K562 (cell line): Measurements from ENCODE around the gene EXOSC6. TPM values are rescaled to one million over a fixed set of nuclear protein-coding genes. Genes with fewer than 3 reads are reported as not detected.

Source experiments
- CBX3 ChIP-seq, 2 experiments: IDR thresholded peaks; 1 replicate in 1 of 2; 2 replicates in 1 of 2; pipeline ENCODE4 v1.6.1; 2012; ENCODE audit warnings: inconsistent platforms in 2 of 2, low read length in 2 of 2, borderline replicate concordance in 1 of 2, control low read depth in 1 of 2
- CEBPB ChIP-seq: fragments of 450-650 bp; IDR thresholded peaks from 2 replicates; pipeline ENCODE4 v1.6.1; 2016; ENCODE audit warnings: missing genetic modification characterization, missing compliant biosample characterization
- CHD4 ChIP-seq: fragments of 200-600 bp; sonication (generic); IDR thresholded peaks from 3 replicates; pipeline ENCODE4 v1.6.1; 2012; ENCODE audit warnings: low read depth, mild to moderate bottlenecking, mixed read lengths, low read length, inconsistent platforms; ENCODE audit not compliant: insufficient read depth, insufficient replicate concordance, poor library complexity, severe bottlenecking
- E2F1 ChIP-seq: sonication (generic); formaldehyde crosslinking; IDR thresholded peaks from 2 replicates; pipeline ENCODE4 v1.8.1; 2023; ENCODE audit warnings: mild to moderate bottlenecking, missing genetic modification reagents, moderate library complexity
- HDAC6 ChIP-seq: IDR thresholded peaks from 2 replicates; pipeline ENCODE4 v1.6.1; 2012; ENCODE audit warnings: low read depth, mild to moderate bottlenecking, control low read depth, inconsistent platforms, low read length, moderate library complexity
- PTTG1 ChIP-seq: fragments of 450-650 bp; IDR thresholded peaks from 2 replicates; pipeline ENCODE4 v1.6.1; 2016; ENCODE audit warnings: low read depth, mild to moderate bottlenecking, missing genetic modification characterization, missing compliant biosample characterization
- RFX7 ChIP-seq: fragments of 250-450 bp; sonication (Bioruptor Pico); IDR thresholded peaks from 2 replicates; pipeline ENCODE4 v1.5.1; 2021; ENCODE audit warnings: mild to moderate bottlenecking
- SPI1 ChIP-seq: IDR thresholded peaks from 2 replicates; pipeline ENCODE4 v1.6.1; 2011; ENCODE audit warnings: low read depth, low read length, control low read depth, borderline replicate concordance
- ZNF175 ChIP-seq: fragments of 200-800 bp; sonication (Bioruptor generic); IDR thresholded peaks from 2 replicates; pipeline ENCODE4 v1.6.1; 2016; ENCODE audit warnings: low read depth, mild to moderate bottlenecking, missing genetic modification characterization, missing compliant biosample characterization
- polyA plus RNA-seq, 8 experiments: library from polyadenylated mRNA; depleted of rRNA in 4 of 8; stranded (reverse) in 5 of 8; unstranded in 3 of 8; fragments of >200 nt; fragmentation: Nextera tagmentation in 2 of 8; fragmentation: Illumina TruSeq in 1 of 8; extraction: Ambion mirVana in 2 of 8; extraction: Trizol in 1 of 8; gene quantifications; 2 replicates each; pipeline versions ENCODE4 v1.2.1 to v1.2.3, GENCODE V29; 2011 to 2014; ENCODE audit warnings: inconsistent platforms in 1 of 8, missing spikeins in 1 of 8
- total RNA-seq, 7 experiments: library from RNA; depleted of rRNA in 6 of 7; stranded (reverse); fragments of >200 nt in 6 of 7; fragmentation: Illumina TruSeq in 2 of 7; extraction: Trizol in 2 of 7; gene quantifications; 2 replicates each; pipeline versions ENCODE4 v1.2.1 to v1.2.3, GENCODE V29; 2011 to 2021; ENCODE audit warnings: low replicate concordance in 1 of 7
- TF ChIP-seq, protein P1 (sequence below), 2 experiments: fragments of 450-650 bp; formaldehyde crosslinking in 1 of 2; IDR thresholded peaks; 2 replicates each; pipeline versions ENCODE4 v1.4.0 to v1.6.1; 2014 to 2020; ENCODE audit warnings: mild to moderate bottlenecking in 2 of 2, borderline replicate concordance in 1 of 2, low read depth in 1 of 2
- TF ChIP-seq, protein P2 (sequence below): fragments of 250-450 bp; sonication (Bioruptor Pico); IDR thresholded peaks from 2 replicates; pipeline ENCODE4 v1.9.0; 2021; ENCODE audit warnings: mild to moderate bottlenecking, inconsistent platforms

EXOSC6 gene
- total and polyA plus RNA-seq, 9 of the 15 experiments (the other 6 are each of a cell fraction or from before 2014, with no cell fraction given), result 9.2 to 29.0 (median 15.6) TPM

GRCh38 chr16:70289229-70290094 is 37.7 kb upstream of the EXOSC6 start, which contains the start of gene AARS1 (continued):
- TF ChIP-seq, protein P1, sequence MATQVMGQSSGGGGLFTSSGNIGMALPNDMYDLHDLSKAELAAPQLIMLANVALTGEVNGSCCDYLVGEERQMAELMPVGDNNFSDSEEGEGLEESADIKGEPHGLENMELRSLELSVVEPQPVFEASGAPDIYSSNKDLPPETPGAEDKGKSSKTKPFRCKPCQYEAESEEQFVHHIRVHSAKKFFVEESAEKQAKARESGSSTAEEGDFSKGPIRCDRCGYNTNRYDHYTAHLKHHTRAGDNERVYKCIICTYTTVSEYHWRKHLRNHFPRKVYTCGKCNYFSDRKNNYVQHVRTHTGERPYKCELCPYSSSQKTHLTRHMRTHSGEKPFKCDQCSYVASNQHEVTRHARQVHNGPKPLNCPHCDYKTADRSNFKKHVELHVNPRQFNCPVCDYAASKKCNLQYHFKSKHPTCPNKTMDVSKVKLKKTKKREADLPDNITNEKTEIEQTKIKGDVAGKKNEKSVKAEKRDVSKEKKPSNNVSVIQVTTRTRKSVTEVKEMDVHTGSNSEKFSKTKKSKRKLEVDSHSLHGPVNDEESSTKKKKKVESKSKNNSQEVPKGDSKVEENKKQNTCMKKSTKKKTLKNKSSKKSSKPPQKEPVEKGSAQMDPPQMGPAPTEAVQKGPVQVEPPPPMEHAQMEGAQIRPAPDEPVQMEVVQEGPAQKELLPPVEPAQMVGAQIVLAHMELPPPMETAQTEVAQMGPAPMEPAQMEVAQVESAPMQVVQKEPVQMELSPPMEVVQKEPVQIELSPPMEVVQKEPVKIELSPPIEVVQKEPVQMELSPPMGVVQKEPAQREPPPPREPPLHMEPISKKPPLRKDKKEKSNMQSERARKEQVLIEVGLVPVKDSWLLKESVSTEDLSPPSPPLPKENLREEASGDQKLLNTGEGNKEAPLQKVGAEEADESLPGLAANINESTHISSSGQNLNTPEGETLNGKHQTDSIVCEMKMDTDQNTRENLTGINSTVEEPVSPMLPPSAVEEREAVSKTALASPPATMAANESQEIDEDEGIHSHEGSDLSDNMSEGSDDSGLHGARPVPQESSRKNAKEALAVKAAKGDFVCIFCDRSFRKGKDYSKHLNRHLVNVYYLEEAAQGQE (IDR thresholded peaks at IDR 0.05; ENCODE audit: borderline replicate concordance), result no peak
- TF ChIP-seq, protein P1 (CRISPR knock-in tag; IDR thresholded peaks at IDR 0.05; ENCODE audit: low read depth), result peak; percentile 88
- TF ChIP-seq CHD4, result no peak
- TF ChIP-seq HDAC6, result no peak
- TF ChIP-seq E2F1, result peak; percentile 92
- TF ChIP-seq PTTG1 (tag), result no peak
- no peak for TF ChIP-seq RFX7
- TF ChIP-seq SPI1, result no peak
- TF ChIP-seq CEBPB (tag), result peak; percentile 87
- TF ChIP-seq, protein P2, sequence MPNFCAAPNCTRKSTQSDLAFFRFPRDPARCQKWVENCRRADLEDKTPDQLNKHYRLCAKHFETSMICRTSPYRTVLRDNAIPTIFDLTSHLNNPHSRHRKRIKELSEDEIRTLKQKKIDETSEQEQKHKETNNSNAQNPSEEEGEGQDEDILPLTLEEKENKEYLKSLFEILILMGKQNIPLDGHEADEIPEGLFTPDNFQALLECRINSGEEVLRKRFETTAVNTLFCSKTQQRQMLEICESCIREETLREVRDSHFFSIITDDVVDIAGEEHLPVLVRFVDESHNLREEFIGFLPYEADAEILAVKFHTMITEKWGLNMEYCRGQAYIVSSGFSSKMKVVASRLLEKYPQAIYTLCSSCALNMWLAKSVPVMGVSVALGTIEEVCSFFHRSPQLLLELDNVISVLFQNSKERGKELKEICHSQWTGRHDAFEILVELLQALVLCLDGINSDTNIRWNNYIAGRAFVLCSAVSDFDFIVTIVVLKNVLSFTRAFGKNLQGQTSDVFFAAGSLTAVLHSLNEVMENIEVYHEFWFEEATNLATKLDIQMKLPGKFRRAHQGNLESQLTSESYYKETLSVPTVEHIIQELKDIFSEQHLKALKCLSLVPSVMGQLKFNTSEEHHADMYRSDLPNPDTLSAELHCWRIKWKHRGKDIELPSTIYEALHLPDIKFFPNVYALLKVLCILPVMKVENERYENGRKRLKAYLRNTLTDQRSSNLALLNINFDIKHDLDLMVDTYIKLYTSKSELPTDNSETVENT (CRISPR knock-in tag), result peak; percentile 96
- TF ChIP-seq CBX3 (IDR thresholded peaks at IDR 0.05; ENCODE audit: borderline replicate concordance in 1 of 2, low read length in 2 of 2), result no peak
- peak; percentile 91 for TF ChIP-seq ZNF175 (CRISPR knock-in tag)
